Colonic mucosa (tissue), 4 donors: ENCODE measurements around the gene DDR2. TPM values are rescaled to one million over a fixed set of nuclear protein-coding genes. Genes with fewer than 3 reads are reported as not detected.

Experiments
- DNase-seq: peaks from one replicate; pipeline ENCODE4 v3.0.0-alpha.2; 2020
- H3K27ac ChIP-seq: fragments of 200-600 bp; one replicate; pipeline ENCODE4 v1.8.0; 2021
- H3K27me3 ChIP-seq: fragments of 200-600 bp; one replicate; pipeline ENCODE4 v1.8.0; 2021
- H3K36me3 ChIP-seq: fragments of 200-600 bp; one replicate; pipeline ENCODE4 v1.8.0; 2021
- H3K4me1 ChIP-seq: fragments of 200-600 bp; one replicate; pipeline ENCODE4 v1.8.0; 2021; ENCODE audit warnings: mild to moderate bottlenecking
- H3K4me3 ChIP-seq: fragments of 200-600 bp; one replicate; pipeline ENCODE4 v1.8.0; 2021
- H3K9ac ChIP-seq, 2 donors: one replicate each; pipeline ENCODE4 v1.7.0; 2013; ENCODE audit warnings: control low read depth in 2 of 2, low read depth in 2 of 2, low read length in 2 of 2
- H3K9me3 ChIP-seq: fragments of 200-600 bp; one replicate; pipeline ENCODE4 v1.8.0; 2021
- CTCF ChIP-seq: fragments of 200-600 bp; IDR thresholded peaks from one replicate; pipeline ENCODE4 v1.8.0; 2022; ENCODE audit warnings: antibody characterized with exemption, mild to moderate bottlenecking
- intact Hi-C: fragments of 100-400 bp; cut with DNase I; formaldehyde crosslinking; loops from one replicate; pipeline ENCODE4 v1.14.1; 2022
- total RNA-seq, 2 donors: library from RNA; stranded (reverse); fragmentation: NEBNext Ultra II Directional in 1 of 2; extraction: Animal tissue kit (Norgen Biotek cat#: 25700) in 1 of 2; gene quantifications; one replicate each; pipeline ENCODE4 v1.2.1, GENCODE V29; 2021
- donor health status: healthy.
- donor health status: DM: no; HTN: no; CAD: no.
- donor health status: DM: no; HTN: no; CAD: no.

DDR2 gene
- total RNA-seq, 2 donors from 2014 or later = 7.6 to 26.5 TPM

GRCh38 chr1:162716123-162716522 is 83.9 kb downstream of the DDR2 start:
- intact Hi-C loops = no loop called here
- Histone ChIP-seq H3K9me3 (no peaks in the 10 kb centered on the region), H3K27me3 (no peaks in the 10 kb centered on the region), H3K36me3 (no peaks in the 10 kb centered on the region), H3K4me3 (no peak overlapping the region), H3K9ac (no peak overlapping the region), H3K27ac (no peak overlapping the region), H3K4me1 (no peaks in the 10 kb centered on the region)
- no peak for TF ChIP-seq CTCF
- no peak for DNase-seq

GRCh38 chr1:162716552-162716951 is 84.3 kb downstream of the DDR2 start:
- no peaks in the 10 kb centered on the region for H3K9me3 ChIP-seq
- no peak for TF ChIP-seq CTCF
- H3K4me1 ChIP-seq = no peaks in the 10 kb centered on the region
- intact Hi-C loops = no loop called here
- H3K27ac ChIP-seq = no peak overlapping the region
- H3K4me3 ChIP-seq = no peak overlapping the region
- no peak for DNase-seq
- no peaks in the 10 kb centered on the region for H3K36me3 ChIP-seq
- no peaks in the 10 kb centered on the region for H3K27me3 ChIP-seq
- no peak overlapping the region for H3K9ac ChIP-seq

- intact Hi-C loops = no loop called here
- DNase-seq = no peak
- no peak overlapping the region for H3K4me3 ChIP-seq
- no peaks in the 10 kb centered on the region for H3K36me3 ChIP-seq
- no peak overlapping the region for H3K9ac ChIP-seq
- H3K27me3 ChIP-seq = no peaks in the 10 kb centered on the region
- TF ChIP-seq CTCF = no peak
- no peaks in the 10 kb centered on the region for H3K4me1 ChIP-seq
- no peaks in the 10 kb centered on the region for H3K9me3 ChIP-seq
- no peak overlapping the region for H3K27ac ChIP-seq
Observed at GRCh38 chr1:162717548-162718184, 85.4 kb downstream of the DDR2 start.

- H3K27ac ChIP-seq = no peak overlapping the region
Observed at GRCh38 chr1:162719678-162720077, 87.4 kb downstream of the DDR2 start.

GRCh38 chr1:162720996-162721395 is 88.7 kb downstream of the DDR2 start:
- no peak overlapping the region for H3K27ac ChIP-seq
- H3K9me3 ChIP-seq = no peaks in the 10 kb centered on the region
- H3K4me3 ChIP-seq = no peak overlapping the region
- H3K27me3 ChIP-seq = no peaks in the 10 kb centered on the region
- no peak overlapping the region for H3K9ac ChIP-seq
- intact Hi-C loops = no loop called here
- no peak for DNase-seq
- no peaks in the 10 kb centered on the region for H3K36me3 ChIP-seq
- TF ChIP-seq CTCF = no peak
- H3K4me1 ChIP-seq = no peaks in the 10 kb centered on the region

More at GRCh38 chr1:162719678-162720077, 87.4 kb downstream of the DDR2 start:
- no peak for DNase-seq
- no peaks in the 10 kb centered on the region for H3K27me3 ChIP-seq
- no peaks in the 10 kb centered on the region for H3K4me1 ChIP-seq
- H3K4me3 ChIP-seq = no peak overlapping the region
- no peak overlapping the region for H3K9ac ChIP-seq
- no peaks in the 10 kb centered on the region for H3K9me3 ChIP-seq
- H3K36me3 ChIP-seq = no peaks in the 10 kb centered on the region
- TF ChIP-seq CTCF = no peak
- intact Hi-C loops = no loop called here
